SK-N-SH treated with all-trans-retinoic acid at 6 μM for 48 hours (cell line): ENCODE data around the gene ATP1A3.

ENCODE experiments used
- ATAC-seq: fragments of 200-7000 bp; cut with Tn5 transposase; 3 replicates; pipeline ENCODE4 v1.9.1; 2020; ENCODE audit warnings: mild to moderate bottlenecking, moderate library complexity
- ARNTL ChIP-seq: fragments of 450-650 bp; formaldehyde crosslinking; IDR thresholded peaks from 2 replicates; pipeline ENCODE4 v1.5.0; 2020; ENCODE audit warnings: low read depth, mild to moderate bottlenecking, moderate library complexity, borderline replicate concordance
- BACH2 ChIP-seq: fragments of 250-450 bp; sonication (Bioruptor Pico); IDR thresholded peaks from 2 replicates; pipeline ENCODE4 v1.9.0; 2021; ENCODE audit warnings: mild to moderate bottlenecking, borderline replicate concordance
- CREB5 ChIP-seq: fragments of 250-450 bp; sonication (Bioruptor Pico); IDR thresholded peaks from 2 replicates; pipeline ENCODE4 v1.5.1; 2020; ENCODE audit warnings: low read depth, mild to moderate bottlenecking, moderate library complexity
- CSRNP3 ChIP-seq: fragments of 250-450 bp; sonication (Bioruptor Pico); IDR thresholded peaks from 2 replicates; pipeline ENCODE4 v1.5.1; 2021; ENCODE audit warnings: mild to moderate bottlenecking, moderate library complexity
- ESRRG ChIP-seq: fragments of 250-450 bp; sonication (Bioruptor Pico); IDR thresholded peaks from 2 replicates; pipeline ENCODE4 v1.6.1; 2021; ENCODE audit warnings: mild to moderate bottlenecking
- GLIS3 ChIP-seq: fragments of 250-450 bp; sonication (Bioruptor Pico); IDR thresholded peaks from 2 replicates; pipeline ENCODE4 v1.5.0; 2020; ENCODE audit warnings: mild to moderate bottlenecking, moderate library complexity
- ISL1 ChIP-seq: fragments of 250-450 bp; sonication (Bioruptor Pico); IDR thresholded peaks from 2 replicates; pipeline ENCODE4 v2.1.2; 2022; ENCODE audit warnings: mild to moderate bottlenecking, moderate library complexity
- OSR1 ChIP-seq: fragments of 250-450 bp; sonication (Bioruptor Pico); IDR thresholded peaks from 2 replicates; pipeline ENCODE4 v1.8.0; 2022; ENCODE audit warnings: moderate library complexity, mild to moderate bottlenecking, inconsistent platforms
- PATZ1 ChIP-seq: fragments of 250-450 bp; sonication (Bioruptor Pico); IDR thresholded peaks from 2 replicates; pipeline ENCODE4 v1.8.0; 2020; ENCODE audit warnings: mild to moderate bottlenecking, moderate library complexity, borderline replicate concordance
- PPARA ChIP-seq: fragments of 250-450 bp; sonication (Bioruptor Pico); IDR thresholded peaks from 2 replicates; pipeline ENCODE4 v1.5.0; 2020; ENCODE audit warnings: mild to moderate bottlenecking, borderline replicate concordance
- RARB ChIP-seq: fragments of 250-450 bp; sonication (Bioruptor Pico); IDR thresholded peaks from 2 replicates; pipeline ENCODE4 v1.8.0; 2021; ENCODE audit warnings: mild to moderate bottlenecking, moderate library complexity
- SNAI2 ChIP-seq: fragments of 250-450 bp; sonication (Bioruptor Pico); IDR thresholded peaks from 2 replicates; pipeline ENCODE4 v1.5.0; 2020; ENCODE audit warnings: mild to moderate bottlenecking, moderate library complexity
- TCF4 ChIP-seq: fragments of 250-450 bp; sonication (Bioruptor Pico); IDR thresholded peaks from 2 replicates; pipeline ENCODE4 v1.8.0; 2021; ENCODE audit warnings: mild to moderate bottlenecking, moderate library complexity, borderline replicate concordance
- ZC3H10 ChIP-seq: fragments of 250-450 bp; sonication (Bioruptor Pico); IDR thresholded peaks from 2 replicates; pipeline ENCODE4 v1.5.1; 2021; ENCODE audit warnings: mild to moderate bottlenecking, moderate library complexity
- ZFP3 ChIP-seq: fragments of 250-450 bp; sonication (Bioruptor Pico); IDR thresholded peaks from 2 replicates; pipeline ENCODE4 v1.5.0; 2020; ENCODE audit warnings: mild to moderate bottlenecking, moderate library complexity
- ZFP30 ChIP-seq: fragments of 450-650 bp; formaldehyde crosslinking; IDR thresholded peaks from 2 replicates; pipeline ENCODE4 v1.5.0; 2022; ENCODE audit warnings: mild to moderate bottlenecking, moderate library complexity
- ZNF565 ChIP-seq: fragments of 450-650 bp; formaldehyde crosslinking; conservative IDR thresholded peaks from 2 replicates; pipeline ENCODE4 v1.5.0; 2020; ENCODE audit warnings: low read depth, mild to moderate bottlenecking, moderate library complexity
- ZNF70 ChIP-seq: fragments of 450-650 bp; formaldehyde crosslinking; IDR thresholded peaks from 2 replicates; pipeline ENCODE4 v1.5.0; 2020; ENCODE audit warnings: mild to moderate bottlenecking, moderate library complexity
- ZNF8 ChIP-seq: fragments of 450-650 bp; formaldehyde crosslinking; IDR thresholded peaks from 2 replicates; pipeline ENCODE4 v1.5.0; 2020; ENCODE audit warnings: mild to moderate bottlenecking, moderate library complexity
- TF ChIP-seq, protein P1 (sequence below): fragments of 250-450 bp; sonication (Bioruptor Pico); IDR thresholded peaks from 2 replicates; pipeline ENCODE4 v1.5.0; 2020; ENCODE audit warnings: mild to moderate bottlenecking, moderate library complexity

The ATP1A3 gene

DNA sequence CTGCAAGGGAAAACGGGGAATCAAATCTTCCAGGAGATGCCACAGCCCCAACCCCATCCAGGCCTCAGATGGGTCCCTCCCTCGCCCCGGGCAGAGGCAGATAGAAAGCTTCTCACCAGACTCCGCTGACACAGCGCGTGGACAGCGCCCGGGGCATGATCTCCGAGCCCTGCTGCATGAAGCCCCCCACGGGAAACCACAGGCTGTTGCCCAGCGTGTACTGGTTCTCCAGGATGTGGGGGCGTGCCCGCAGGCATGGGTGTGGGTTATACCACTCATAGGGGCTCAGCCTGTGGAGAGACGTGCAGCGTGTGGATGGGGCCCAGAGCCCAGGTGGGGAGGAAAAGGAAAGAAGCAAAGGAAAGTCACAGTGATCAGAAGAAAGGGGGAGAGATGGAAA lies 27.2 kb upstream of the ATP1A3 start:
- no peak for ATAC-seq
- TF ChIP-seq ZC3H10 (no peak), ZNF565 (no peak), PPARA (CRISPR knock-in tag) (no peak), ZNF8 (no peak), GLIS3 (CRISPR knock-in tag) (no peak), ARNTL (no peak), ZNF70 (CRISPR knock-in tag) (no peak), SNAI2 (CRISPR knock-in tag) (no peak), BACH2 (CRISPR knock-in tag) (no peak), ESRRG (CRISPR knock-in tag) (no peak), RARB (CRISPR knock-in tag) (no peak), ISL1 (CRISPR knock-in tag) (no peak), CSRNP3 (CRISPR knock-in tag) (no peak), OSR1 (no peak), ZFP3 (CRISPR knock-in tag) (no peak), TCF4 (CRISPR knock-in tag) (no peak), ZFP30 (CRISPR knock-in tag) (no peak), PATZ1 (CRISPR knock-in tag) (no peak)
- TF ChIP-seq, protein P1, sequence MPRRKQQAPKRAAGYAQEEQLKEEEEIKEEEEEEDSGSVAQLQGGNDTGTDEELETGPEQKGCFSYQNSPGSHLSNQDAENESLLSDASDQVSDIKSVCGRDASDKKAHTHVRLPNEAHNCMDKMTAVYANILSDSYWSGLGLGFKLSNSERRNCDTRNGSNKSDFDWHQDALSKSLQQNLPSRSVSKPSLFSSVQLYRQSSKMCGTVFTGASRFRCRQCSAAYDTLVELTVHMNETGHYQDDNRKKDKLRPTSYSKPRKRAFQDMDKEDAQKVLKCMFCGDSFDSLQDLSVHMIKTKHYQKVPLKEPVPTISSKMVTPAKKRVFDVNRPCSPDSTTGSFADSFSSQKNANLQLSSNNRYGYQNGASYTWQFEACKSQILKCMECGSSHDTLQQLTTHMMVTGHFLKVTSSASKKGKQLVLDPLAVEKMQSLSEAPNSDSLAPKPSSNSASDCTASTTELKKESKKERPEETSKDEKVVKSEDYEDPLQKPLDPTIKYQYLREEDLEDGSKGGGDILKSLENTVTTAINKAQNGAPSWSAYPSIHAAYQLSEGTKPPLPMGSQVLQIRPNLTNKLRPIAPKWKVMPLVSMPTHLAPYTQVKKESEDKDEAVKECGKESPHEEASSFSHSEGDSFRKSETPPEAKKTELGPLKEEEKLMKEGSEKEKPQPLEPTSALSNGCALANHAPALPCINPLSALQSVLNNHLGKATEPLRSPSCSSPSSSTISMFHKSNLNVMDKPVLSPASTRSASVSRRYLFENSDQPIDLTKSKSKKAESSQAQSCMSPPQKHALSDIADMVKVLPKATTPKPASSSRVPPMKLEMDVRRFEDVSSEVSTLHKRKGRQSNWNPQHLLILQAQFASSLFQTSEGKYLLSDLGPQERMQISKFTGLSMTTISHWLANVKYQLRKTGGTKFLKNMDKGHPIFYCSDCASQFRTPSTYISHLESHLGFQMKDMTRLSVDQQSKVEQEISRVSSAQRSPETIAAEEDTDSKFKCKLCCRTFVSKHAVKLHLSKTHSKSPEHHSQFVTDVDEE (CRISPR knock-in tag): no peak

- no peak for TF ChIP-seq ZNF70 (CRISPR knock-in tag)
- TF ChIP-seq, protein P1 (CRISPR knock-in tag): no peak
- TF ChIP-seq RARB (CRISPR knock-in tag): no peak
- TF ChIP-seq ZNF8: no peak
- no peak for TF ChIP-seq ZFP3 (CRISPR knock-in tag)
- no peak for TF ChIP-seq PPARA (CRISPR knock-in tag)
- no peak for TF ChIP-seq CREB5 (CRISPR knock-in tag)
- TF ChIP-seq BACH2 (CRISPR knock-in tag): no peak
- no peak for TF ChIP-seq ESRRG (CRISPR knock-in tag)
- no peak for TF ChIP-seq ARNTL
- TF ChIP-seq PATZ1 (CRISPR knock-in tag): no peak
- TF ChIP-seq TCF4 (CRISPR knock-in tag): no peak
- TF ChIP-seq ZC3H10: no peak
- no peak for TF ChIP-seq ISL1 (CRISPR knock-in tag)
- no peak for ATAC-seq
Measured at GRCh38 chr19:42018503-42019193, 24.6 kb upstream of the ATP1A3 start.
